Measurements from ENCODE around the gene MGMT. TPM values are rescaled to one million over a fixed set of nuclear protein-coding genes. Genes with fewer than 3 reads are reported as not detected.

MGMT gene
- total RNA-seq, 3 donors from 2014 or later: 13.2 to 14.6 (median 14.4) TPM

GRCh38 chr10:129467359-129468064, 471 bp downstream of the MGMT start:
- Mint-ChIP-seq H3K4me1 (ENCODE audit: low read depth) (peaks cover 8% of the 10 kb centered on the region), H3K36me3 (ENCODE audit: insufficient read depth) (peaks cover 7% of the 10 kb centered on the region), H3K9me3 (no peaks in the 10 kb centered on the region), H3K4me3 (peak overlapping the region; percentile 82), H3K27me3 (ENCODE audit: low read depth) (peaks cover 3% of the 10 kb centered on the region)
- ATAC-seq (no peak), DNase-seq (no peak)

GRCh38 chr10:129468187-129468586, 1.1 kb downstream of the MGMT start:
- Mint-ChIP-seq H3K4me1 (ENCODE audit: low read depth) (peaks cover 8% of the 10 kb centered on the region), H3K4me3 (no peak overlapping the region), H3K9me3 (no peaks in the 10 kb centered on the region), H3K36me3 (ENCODE audit: insufficient read depth) (peaks cover 7% of the 10 kb centered on the region), H3K27me3 (ENCODE audit: low read depth) (peaks cover 3% of the 10 kb centered on the region)
- ATAC-seq (no peak), DNase-seq (no peak)

GRCh38 chr10:129470103-129470851, 3.2 kb downstream of the MGMT start:
- H3K9me3 Mint-ChIP-seq: no peaks in the 10 kb centered on the region
- peaks cover 12% of the 10 kb centered on the region for H3K36me3 Mint-ChIP-seq (ENCODE audit: insufficient read depth)
- no peak for DNase-seq
- H3K4me1 Mint-ChIP-seq (ENCODE audit: low read depth): peaks cover 17% of the 10 kb centered on the region
- H3K27me3 Mint-ChIP-seq (ENCODE audit: low read depth): no peaks in the 10 kb centered on the region
- no peak for ATAC-seq
- H3K4me3 Mint-ChIP-seq: no peak overlapping the region

GRCh38 chr10:129471447-129472175, 4.6 kb downstream of the MGMT start:
- DNase-seq: no peak
- peaks cover 13% of the 10 kb centered on the region for H3K36me3 Mint-ChIP-seq (ENCODE audit: insufficient read depth)

GRCh38 chr10:129472696-129473555, 5.9 kb downstream of the MGMT start:
- Mint-ChIP-seq H3K9me3 (no peaks in the 10 kb centered on the region), H3K36me3 (ENCODE audit: insufficient read depth) (peaks cover 20% of the 10 kb centered on the region)
- ATAC-seq: no peak

More at GRCh38 chr10:129471447-129472175, 4.6 kb downstream of the MGMT start:
- no peaks in the 10 kb centered on the region for H3K27me3 Mint-ChIP-seq (ENCODE audit: low read depth)
- H3K9me3 Mint-ChIP-seq: no peaks in the 10 kb centered on the region
- H3K4me3 Mint-ChIP-seq: no peak overlapping the region
- peaks cover 15% of the 10 kb centered on the region for H3K4me1 Mint-ChIP-seq (ENCODE audit: low read depth)
- ATAC-seq: no peak

GRCh38 chr10:129474642-129475041, 7.6 kb downstream of the MGMT start:
- no peak for ATAC-seq
- Mint-ChIP-seq H3K27me3 (ENCODE audit: low read depth) (no peaks in the 10 kb centered on the region), H3K36me3 (ENCODE audit: insufficient read depth) (peaks cover 22% of the 10 kb centered on the region), H3K4me1 (ENCODE audit: low read depth) (peaks cover 16% of the 10 kb centered on the region), H3K9me3 (peaks cover 5% of the 10 kb centered on the region), H3K4me3 (no peak overlapping the region)
- DNase-seq: no peak

More at GRCh38 chr10:129472696-129473555, 5.9 kb downstream of the MGMT start:
- Mint-ChIP-seq H3K4me3 (no peak overlapping the region), H3K27me3 (ENCODE audit: low read depth) (no peaks in the 10 kb centered on the region), H3K4me1 (ENCODE audit: low read depth) (peaks cover 17% of the 10 kb centered on the region)
- no peak for DNase-seq

GRCh38 chr10:129476431-129476830, 9.4 kb downstream of the MGMT start:
- H3K36me3 Mint-ChIP-seq (ENCODE audit: insufficient read depth): peaks cover 24% of the 10 kb centered on the region
- peaks cover 13% of the 10 kb centered on the region for H3K9me3 Mint-ChIP-seq
- ATAC-seq: no peak
- no peak overlapping the region for H3K4me3 Mint-ChIP-seq
- no peak for DNase-seq
- peaks cover 12% of the 10 kb centered on the region for H3K4me1 Mint-ChIP-seq (ENCODE audit: low read depth)
- H3K27me3 Mint-ChIP-seq (ENCODE audit: low read depth): no peaks in the 10 kb centered on the region

- DNase-seq (no peak), ATAC-seq (no peak)
- peaks cover 14% of the 10 kb centered on the region for H3K4me1 Mint-ChIP-seq (ENCODE audit: low read depth)
- peaks cover 23% of the 10 kb centered on the region for H3K36me3 Mint-ChIP-seq (ENCODE audit: insufficient read depth)
- H3K9me3 Mint-ChIP-seq: peaks cover 18% of the 10 kb centered on the region
- H3K4me3 Mint-ChIP-seq: no peak overlapping the region
- H3K27me3 Mint-ChIP-seq (ENCODE audit: low read depth): no peaks in the 10 kb centered on the region
Observed at GRCh38 chr10:129477051-129477450, 10.0 kb downstream of the MGMT start.

GRCh38 chr10:129481641-129482040, 14.6 kb downstream of the MGMT start:
- DNase-seq (no peak), ATAC-seq (no peak)
- H3K27me3 Mint-ChIP-seq (ENCODE audit: low read depth): no peaks in the 10 kb centered on the region
- no peak overlapping the region for H3K4me3 Mint-ChIP-seq
- peaks cover 28% of the 10 kb centered on the region for H3K36me3 Mint-ChIP-seq (ENCODE audit: insufficient read depth)
- peaks cover 47% of the 10 kb centered on the region for H3K9me3 Mint-ChIP-seq
- H3K4me1 Mint-ChIP-seq (ENCODE audit: low read depth): peaks cover 6% of the 10 kb centered on the region

GRCh38 chr10:129483430-129484010, 16.5 kb downstream of the MGMT start:
- Mint-ChIP-seq H3K36me3 (ENCODE audit: insufficient read depth) (peaks cover 23% of the 10 kb centered on the region), H3K4me1 (ENCODE audit: low read depth) (peaks cover 4% of the 10 kb centered on the region), H3K4me3 (no peak overlapping the region), H3K27me3 (ENCODE audit: low read depth) (no peaks in the 10 kb centered on the region), H3K9me3 (peaks cover 47% of the 10 kb centered on the region)
- DNase-seq (no peak), ATAC-seq (no peak)

GRCh38 chr10:129486805-129487204, 19.8 kb downstream of the MGMT start:
- peaks cover 56% of the 10 kb centered on the region for H3K9me3 Mint-ChIP-seq
- H3K36me3 Mint-ChIP-seq (ENCODE audit: insufficient read depth): peaks cover 23% of the 10 kb centered on the region
- peaks cover under 1% of the 10 kb centered on the region for H3K4me1 Mint-ChIP-seq (ENCODE audit: low read depth)
- no peak overlapping the region for H3K4me3 Mint-ChIP-seq
- no peaks in the 10 kb centered on the region for H3K27me3 Mint-ChIP-seq (ENCODE audit: low read depth)
- DNase-seq: no peak
- no peak for ATAC-seq

- no peaks in the 10 kb centered on the region for H3K27me3 Mint-ChIP-seq (ENCODE audit: low read depth)
- H3K4me3 Mint-ChIP-seq: no peak overlapping the region
- H3K4me1 Mint-ChIP-seq (ENCODE audit: low read depth): peaks cover 12% of the 10 kb centered on the region
- peaks cover 26% of the 10 kb centered on the region for H3K36me3 Mint-ChIP-seq (ENCODE audit: insufficient read depth)
- peaks cover 34% of the 10 kb centered on the region for H3K9me3 Mint-ChIP-seq
- no peak for ATAC-seq
- DNase-seq: no peak
Observed at GRCh38 chr10:129491123-129491734, 24.2 kb downstream of the MGMT start.

GRCh38 chr10:129494176-129494575, 27.1 kb downstream of the MGMT start:
- no peak for DNase-seq
- no peak overlapping the region for H3K4me3 Mint-ChIP-seq
- H3K9me3 Mint-ChIP-seq: peaks cover 30% of the 10 kb centered on the region
- H3K27me3 Mint-ChIP-seq (ENCODE audit: low read depth): no peaks in the 10 kb centered on the region
- peaks cover 14% of the 10 kb centered on the region for H3K4me1 Mint-ChIP-seq (ENCODE audit: low read depth)
- no peak for ATAC-seq
- H3K36me3 Mint-ChIP-seq (ENCODE audit: insufficient read depth): peaks cover 46% of the 10 kb centered on the region

All from activated T-cell treated with anti-CD3 and anti-CD28 coated beads, Interleukin-2, amount 50 U/mL, for 4 hours (primary cell).